Epithelial cell of proximal tubule (primary cell): ENCODE results near the gene CCDC28B. TPM values are rescaled to one million over a fixed set of nuclear protein-coding genes. Genes with fewer than 3 reads are reported as not detected.
A peak's percentile ranks its signal among the peaks of the same experiment; 100 is the strongest.

ENCODE experiments used
- DNase-seq: peaks from one replicate; pipeline ENCODE4 v3.0.0-alpha.2; 2011; ENCODE audit warnings: low read depth
- H3K4me3 ChIP-seq: 2 replicates; pipeline ENCODE4 v1.5.1; 2011; ENCODE audit warnings: low read depth, mild to moderate bottlenecking, low read length
- CTCF ChIP-seq: conservative IDR thresholded peaks from 2 replicates; pipeline ENCODE4 v1.5.1; 2012; ENCODE audit warnings: low read depth, mild to moderate bottlenecking, low read length
- total RNA-seq: library from RNA; depleted of rRNA; stranded (reverse); fragments of >200 nt; gene quantifications from 2 replicates; pipeline ENCODE4 v1.2.3, GENCODE V29; 2015

Gene CCDC28B
- total RNA-seq, 1 donor from 2014 or later: 14.1 TPM

- no peak overlapping the region for H3K4me3 ChIP-seq
- TF ChIP-seq CTCF: no peak
- no peak for DNase-seq
Measured at GRCh38 chr1:32234792-32235191, 34.4 kb downstream of the CCDC28B start.

GRCh38 chr1:32239337-32239736, 38.9 kb downstream of the CCDC28B start:
- TF ChIP-seq CTCF: no peak
- DNase-seq: no peak
- H3K4me3 ChIP-seq: no peak overlapping the region

- H3K4me3 ChIP-seq: peak overlapping the region; percentile 61
- no peak for TF ChIP-seq CTCF
- DNase-seq: no peak
Measured at GRCh38 chr1:32239790-32240139, 39.4 kb downstream of the CCDC28B start.

GRCh38 chr1:32240140-32240951, 40.0 kb downstream of the CCDC28B start:
- no peak for DNase-seq
- peak overlapping the region; percentile 61 for H3K4me3 ChIP-seq
- TF ChIP-seq CTCF: peak; percentile 15

- no peak for DNase-seq
- no peak for TF ChIP-seq CTCF
Measured at GRCh38 chr1:32241001-32241763, 40.8 kb downstream of the CCDC28B start.

GRCh38 chr1:32242341-32242851, 42.0 kb downstream of the CCDC28B start:
- no peak for TF ChIP-seq CTCF
- no peak for DNase-seq
- no peak overlapping the region for H3K4me3 ChIP-seq

More at GRCh38 chr1:32241001-32241763, 40.8 kb downstream of the CCDC28B start:
- H3K4me3 ChIP-seq: peak overlapping the region; percentile 61
